ENCODE measurements around the gene CDH20.

The CDH20 gene

GRCh38 chr18:61554946-61555361, 221.7 kb downstream of the CDH20 start:
- H3K36me3 ChIP-seq (ENCODE audit: insufficient read depth, low read length), result no peaks in the 10 kb centered on the region
- H3K4me2 ChIP-seq (ENCODE audit: low read length), result no peak overlapping the region
- H3K9me3 ChIP-seq (replicated peaks; ENCODE audit: low read length), result no peaks in the 10 kb centered on the region
- no peak overlapping the region for H3K4me3 ChIP-seq (ENCODE audit: low read length)
- H3K4me1 ChIP-seq (ENCODE audit: control insufficient read depth, insufficient read depth, low read length), result peaks cover 3% of the 10 kb centered on the region
- no peak overlapping the region for H3K9ac ChIP-seq (ENCODE audit: low read depth, low read length)
- H3K27me3 ChIP-seq (ENCODE audit: control insufficient read depth, insufficient read depth, low read length), result no peaks in the 10 kb centered on the region

GRCh38 chr18:61556316-61556715, 223.1 kb downstream of the CDH20 start:
- no peaks in the 10 kb centered on the region for H3K9me3 ChIP-seq (replicated peaks; ENCODE audit: low read length)
- H3K4me1 ChIP-seq (ENCODE audit: control insufficient read depth, insufficient read depth, low read length), result peaks cover 3% of the 10 kb centered on the region
- H3K4me3 ChIP-seq (ENCODE audit: low read length), result no peak overlapping the region
- no peaks in the 10 kb centered on the region for H3K36me3 ChIP-seq (ENCODE audit: insufficient read depth, low read length)
- no peak overlapping the region for H3K4me2 ChIP-seq (ENCODE audit: low read length)
- no peaks in the 10 kb centered on the region for H3K27me3 ChIP-seq (ENCODE audit: control insufficient read depth, insufficient read depth, low read length)
- no peak overlapping the region for H3K9ac ChIP-seq (ENCODE audit: low read depth, low read length)

- Histone ChIP-seq H3K9me3 (replicated peaks; ENCODE audit: low read length) (no peaks in the 10 kb centered on the region), H3K4me2 (ENCODE audit: low read length) (no peak overlapping the region), H3K36me3 (ENCODE audit: insufficient read depth, low read length) (no peaks in the 10 kb centered on the region), H3K4me1 (ENCODE audit: control insufficient read depth, insufficient read depth, low read length) (peaks cover 3% of the 10 kb centered on the region), H3K9ac (ENCODE audit: low read depth, low read length) (no peak overlapping the region), H3K4me3 (ENCODE audit: low read length) (no peak overlapping the region), H3K27me3 (ENCODE audit: control insufficient read depth, insufficient read depth, low read length) (no peaks in the 10 kb centered on the region)
Observed at GRCh38 chr18:61556862-61557261, 223.6 kb downstream of the CDH20 start.

GRCh38 chr18:61569176-61569892, 236.1 kb downstream of the CDH20 start:
- Histone ChIP-seq H3K9me3 (replicated peaks; ENCODE audit: low read length) (peaks cover 3% of the 10 kb centered on the region), H3K4me2 (ENCODE audit: low read length) (peak overlapping the region; percentile 65), H3K27me3 (ENCODE audit: control insufficient read depth, insufficient read depth, low read length) (no peaks in the 10 kb centered on the region), H3K4me3 (ENCODE audit: low read length) (no peak overlapping the region), H3K9ac (ENCODE audit: low read depth, low read length) (peak overlapping the region; percentile 22), H3K36me3 (ENCODE audit: insufficient read depth, low read length) (no peaks in the 10 kb centered on the region), H3K4me1 (ENCODE audit: control insufficient read depth, insufficient read depth, low read length) (peaks cover 14% of the 10 kb centered on the region)

GRCh38 chr18:61570070-61570469, 236.8 kb downstream of the CDH20 start:
- no peaks in the 10 kb centered on the region for H3K36me3 ChIP-seq (ENCODE audit: insufficient read depth, low read length)
- no peaks in the 10 kb centered on the region for H3K27me3 ChIP-seq (ENCODE audit: control insufficient read depth, insufficient read depth, low read length)

GRCh38 chr18:61572084-61572655, 238.9 kb downstream of the CDH20 start:
- Histone ChIP-seq H3K9me3 (replicated peaks; ENCODE audit: low read length) (peaks cover 3% of the 10 kb centered on the region), H3K4me1 (ENCODE audit: control insufficient read depth, insufficient read depth, low read length) (peaks cover 14% of the 10 kb centered on the region), H3K4me2 (ENCODE audit: low read length) (no peak overlapping the region), H3K4me3 (ENCODE audit: low read length) (no peak overlapping the region), H3K36me3 (ENCODE audit: insufficient read depth, low read length) (no peaks in the 10 kb centered on the region), H3K27me3 (ENCODE audit: control insufficient read depth, insufficient read depth, low read length) (no peaks in the 10 kb centered on the region), H3K9ac (ENCODE audit: low read depth, low read length) (no peak overlapping the region)

More at GRCh38 chr18:61570070-61570469, 236.8 kb downstream of the CDH20 start:
- peak overlapping the region; percentile 65 for H3K4me2 ChIP-seq (ENCODE audit: low read length)
- peak overlapping the region; percentile 22 for H3K9ac ChIP-seq (ENCODE audit: low read depth, low read length)
- peaks cover 14% of the 10 kb centered on the region for H3K4me1 ChIP-seq (ENCODE audit: control insufficient read depth, insufficient read depth, low read length)
- no peak overlapping the region for H3K4me3 ChIP-seq (ENCODE audit: low read length)
- H3K9me3 ChIP-seq (replicated peaks; ENCODE audit: low read length), result peaks cover 3% of the 10 kb centered on the region

- Histone ChIP-seq H3K4me2 (ENCODE audit: low read length) (no peak overlapping the region), H3K9ac (ENCODE audit: low read depth, low read length) (no peak overlapping the region)
Observed at GRCh38 chr18:61572871-61573270, 239.6 kb downstream of the CDH20 start.

GRCh38 chr18:61574665-61575064, 241.4 kb downstream of the CDH20 start:
- Histone ChIP-seq H3K9ac (ENCODE audit: low read depth, low read length) (no peak overlapping the region), H3K4me3 (ENCODE audit: low read length) (no peak overlapping the region), H3K27me3 (ENCODE audit: control insufficient read depth, insufficient read depth, low read length) (no peaks in the 10 kb centered on the region), H3K4me2 (ENCODE audit: low read length) (no peak overlapping the region), H3K9me3 (replicated peaks; ENCODE audit: low read length) (peaks cover 3% of the 10 kb centered on the region), H3K36me3 (ENCODE audit: insufficient read depth, low read length) (no peaks in the 10 kb centered on the region), H3K4me1 (ENCODE audit: control insufficient read depth, insufficient read depth, low read length) (peaks cover 9% of the 10 kb centered on the region)

More at GRCh38 chr18:61572871-61573270, 239.6 kb downstream of the CDH20 start:
- H3K27me3 ChIP-seq (ENCODE audit: control insufficient read depth, insufficient read depth, low read length), result no peaks in the 10 kb centered on the region
- peaks cover 14% of the 10 kb centered on the region for H3K4me1 ChIP-seq (ENCODE audit: control insufficient read depth, insufficient read depth, low read length)
- no peak overlapping the region for H3K4me3 ChIP-seq (ENCODE audit: low read length)
- peaks cover 3% of the 10 kb centered on the region for H3K9me3 ChIP-seq (replicated peaks; ENCODE audit: low read length)
- H3K36me3 ChIP-seq (ENCODE audit: insufficient read depth, low read length), result no peaks in the 10 kb centered on the region

- H3K36me3 ChIP-seq (ENCODE audit: insufficient read depth, low read length), result no peaks in the 10 kb centered on the region
- peaks cover 3% of the 10 kb centered on the region for H3K9me3 ChIP-seq (replicated peaks; ENCODE audit: low read length)
- H3K4me1 ChIP-seq (ENCODE audit: control insufficient read depth, insufficient read depth, low read length), result peaks cover 3% of the 10 kb centered on the region
- no peak overlapping the region for H3K4me3 ChIP-seq (ENCODE audit: low read length)
- no peak overlapping the region for H3K9ac ChIP-seq (ENCODE audit: low read depth, low read length)
- H3K27me3 ChIP-seq (ENCODE audit: control insufficient read depth, insufficient read depth, low read length), result no peaks in the 10 kb centered on the region
- no peak overlapping the region for H3K4me2 ChIP-seq (ENCODE audit: low read length)
Observed at GRCh38 chr18:61575419-61575818, 242.2 kb downstream of the CDH20 start.

- H3K9ac ChIP-seq (ENCODE audit: low read depth, low read length), result no peak overlapping the region
- no peak overlapping the region for H3K4me2 ChIP-seq (ENCODE audit: low read length)
- H3K4me3 ChIP-seq (ENCODE audit: low read length), result no peak overlapping the region
- H3K9me3 ChIP-seq (replicated peaks; ENCODE audit: low read length), result no peaks in the 10 kb centered on the region
- H3K36me3 ChIP-seq (ENCODE audit: insufficient read depth, low read length), result no peaks in the 10 kb centered on the region
- H3K27me3 ChIP-seq (ENCODE audit: control insufficient read depth, insufficient read depth, low read length), result no peaks in the 10 kb centered on the region
- H3K4me1 ChIP-seq (ENCODE audit: control insufficient read depth, insufficient read depth, low read length), result peaks cover 13% of the 10 kb centered on the region
Observed at GRCh38 chr18:61578846-61579245, 245.6 kb downstream of the CDH20 start.

- H3K4me2 ChIP-seq (ENCODE audit: low read length), result no peak overlapping the region
- peaks cover 13% of the 10 kb centered on the region for H3K4me1 ChIP-seq (ENCODE audit: control insufficient read depth, insufficient read depth, low read length)
- no peak overlapping the region for H3K9ac ChIP-seq (ENCODE audit: low read depth, low read length)
- H3K27me3 ChIP-seq (ENCODE audit: control insufficient read depth, insufficient read depth, low read length), result no peaks in the 10 kb centered on the region
- H3K4me3 ChIP-seq (ENCODE audit: low read length), result no peak overlapping the region
- H3K36me3 ChIP-seq (ENCODE audit: insufficient read depth, low read length), result no peaks in the 10 kb centered on the region
- H3K9me3 ChIP-seq (replicated peaks; ENCODE audit: low read length), result no peaks in the 10 kb centered on the region
Observed at GRCh38 chr18:61579581-61579980, 246.4 kb downstream of the CDH20 start.

GRCh38 chr18:61580046-61580445, 246.8 kb downstream of the CDH20 start:
- Histone ChIP-seq H3K9me3 (replicated peaks; ENCODE audit: low read length) (no peaks in the 10 kb centered on the region), H3K4me2 (ENCODE audit: low read length) (no peak overlapping the region), H3K9ac (ENCODE audit: low read depth, low read length) (no peak overlapping the region), H3K4me1 (ENCODE audit: control insufficient read depth, insufficient read depth, low read length) (peaks cover 13% of the 10 kb centered on the region), H3K4me3 (ENCODE audit: low read length) (no peak overlapping the region), H3K27me3 (ENCODE audit: control insufficient read depth, insufficient read depth, low read length) (no peaks in the 10 kb centered on the region), H3K36me3 (ENCODE audit: insufficient read depth, low read length) (no peaks in the 10 kb centered on the region)
